Keratinocyte (primary cell): ENCODE data around the gene ING4. TPM values are rescaled to one million over a fixed set of nuclear protein-coding genes. Genes with fewer than 3 reads are reported as not detected.

ENCODE experiments used
- DNase-seq: peaks from one replicate; pipeline ENCODE4 v3.0.0-alpha.2; 2011; ENCODE audit warnings: low read depth, missing footprints, low spot score
- FAIRE-seq: peaks from 2 replicates; lab custom pipeline; 2011; peaks lifted over from hg19 to GRCh38; lab: Jason Lieb, UNC
- H2AFZ ChIP-seq: 2 replicates; pipeline ENCODE4 v1.6.0; 2012; ENCODE audit warnings: low read length, control low read depth, inconsistent platforms; ENCODE audit not compliant: control insufficient read depth
- H3K27ac ChIP-seq: 2 replicates; pipeline ENCODE4 v1.5.1; 2011; ENCODE audit warnings: low read length; ENCODE audit not compliant: control insufficient read depth, insufficient read depth
- H3K27me3 ChIP-seq: 3 replicates; pipeline ENCODE4 v1.6.0; 2011; ENCODE audit warnings: low read length; ENCODE audit not compliant: control insufficient read depth, insufficient read depth; ENCODE audit errors: extremely low read depth
- H3K36me3 ChIP-seq, 2 experiments: 2 replicates in 1 of 2; 3 replicates in 1 of 2; pipeline ENCODE4 v1.5.1; 2011; ENCODE audit warnings: low read length in 2 of 2, mild to moderate bottlenecking in 1 of 2; ENCODE audit not compliant: control insufficient read depth in 2 of 2, insufficient read depth in 2 of 2; ENCODE audit errors: extremely low read depth in 1 of 2
- H3K4me1 ChIP-seq: 3 replicates; pipeline ENCODE4 v1.5.1; 2011; ENCODE audit warnings: low read length; ENCODE audit not compliant: control insufficient read depth, insufficient read depth; ENCODE audit errors: extremely low read depth
- H3K4me2 ChIP-seq: 3 replicates; pipeline ENCODE4 v1.6.0; 2011; ENCODE audit warnings: low read depth, low read length; ENCODE audit not compliant: control insufficient read depth, insufficient read depth; ENCODE audit errors: extremely low read depth
- H3K4me3 ChIP-seq, 3 experiments: fragments of 200-600 bp in 1 of 3; sonication (generic) in 1 of 3; 2 replicates in 2 of 3; 3 replicates in 1 of 3; pipeline ENCODE4 v1.5.1; 2011 to 2016; ENCODE audit warnings: low read length in 3 of 3, mild to moderate bottlenecking in 3 of 3, control low read depth in 2 of 3, inconsistent platforms in 1 of 3, low read depth in 1 of 3, mixed read lengths in 1 of 3, mixed run types in 1 of 3, moderate library complexity in 1 of 3; ENCODE audit not compliant: control insufficient read depth in 2 of 3, insufficient read depth in 2 of 3; ENCODE audit errors: extremely low read depth in 1 of 3
- H3K79me2 ChIP-seq: 2 replicates; pipeline ENCODE4 v1.6.0; 2012; ENCODE audit warnings: low read length; ENCODE audit not compliant: control insufficient read depth, insufficient read depth
- H3K9ac ChIP-seq: 3 replicates; pipeline ENCODE4 v1.6.0; 2011; ENCODE audit warnings: low read length; ENCODE audit not compliant: control insufficient read depth, insufficient read depth; ENCODE audit errors: extremely low read depth
- H3K9me1 ChIP-seq: 3 replicates; pipeline ENCODE4 v1.6.0; 2011; ENCODE audit warnings: low read length; ENCODE audit not compliant: control insufficient read depth, insufficient read depth; ENCODE audit errors: extremely low read depth
- H3K9me3 ChIP-seq: 2 replicates; pipeline ENCODE4 v1.5.1; 2012; ENCODE audit warnings: low read depth, low read length; ENCODE audit not compliant: control insufficient read depth
- H4K20me1 ChIP-seq: 3 replicates; pipeline ENCODE4 v1.6.0; 2011; ENCODE audit warnings: low read length; ENCODE audit not compliant: control insufficient read depth, insufficient read depth; ENCODE audit errors: extremely low read depth
- EZH2 ChIP-seq: IDR thresholded peaks from one replicate; pipeline ENCODE4 v1.6.1; 2012; ENCODE audit warnings: inconsistent platforms, mild to moderate bottlenecking, low read length, moderate library complexity
- dilution Hi-C: fragments of 300-500 bp; cut with MboI; formaldehyde crosslinking; loops from one replicate; pipeline ENCODE4 v1.7.0; 2020; ENCODE audit warnings: low sequenced_read_pairs; ENCODE audit not compliant: extremely low pct_ligation_motif_present
- polyA plus RNA-seq, 5 experiments: library from polyadenylated mRNA; depleted of rRNA in 3 of 5; stranded (reverse) in 3 of 5; stranded (forward) in 1 of 5; unstranded in 1 of 5; fragments of >200 nt; gene quantifications; 1 replicate in 1 of 5; 2 replicates in 3 of 5; 3 replicates in 1 of 5; pipeline versions ENCODE4 v1.2.1 to v1.2.3, GENCODE V29; 2011 to 2012; ENCODE audit warnings: missing spikeins in 2 of 5, low read depth in 1 of 5, low replicate concordance in 1 of 5
- TF ChIP-seq, protein P1 (sequence below), 3 experiments: IDR thresholded peaks in 1 of 3; conservative IDR thresholded peaks in 1 of 3; optimal IDR thresholded peaks in 1 of 3; 2 replicates in 2 of 3; 3 replicates in 1 of 3; pipeline versions ENCODE3 to v1.5.1; 2011; ENCODE audit warnings: low read length in 3 of 3, mild to moderate bottlenecking in 3 of 3, moderate library complexity in 2 of 3, control low read depth in 1 of 3, inconsistent platforms in 1 of 3; ENCODE audit not compliant: insufficient read depth in 2 of 3; ENCODE audit errors: extremely low read depth in 1 of 3

ING4 gene
- polyA plus RNA-seq, 1 donor (not counting 4 experiments of a cell fraction or from before 2014, with no cell fraction given) = 30.4 TPM

DNA sequence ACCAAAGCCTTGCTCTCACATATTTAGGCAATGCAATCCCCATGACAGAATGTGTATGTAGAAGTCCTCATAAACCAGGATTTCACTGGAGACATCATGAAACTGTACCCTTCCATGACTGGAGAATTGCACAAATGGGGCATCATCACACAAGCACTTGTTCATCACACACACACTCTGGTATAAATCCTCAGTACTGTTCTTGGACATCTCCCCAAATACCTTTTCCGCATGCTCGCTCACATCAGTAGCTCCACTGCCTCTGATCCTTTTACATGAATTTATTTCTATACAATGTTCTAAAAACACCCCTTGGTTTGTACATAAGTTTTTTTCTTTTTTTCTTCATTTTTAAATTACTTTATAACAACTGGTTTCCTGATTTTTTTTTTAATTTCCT is 3.3 kb upstream of the ING4 start:
- dilution Hi-C loops = no loop called here
- Histone ChIP-seq H3K4me3 (no peak overlapping the region), H3K4me1 (peaks cover 10% of the 10 kb centered on the region), H3K27ac (no peak overlapping the region), H4K20me1 (no peaks in the 10 kb centered on the region), H3K36me3 (peaks cover 22 to 28% of the 10 kb centered on the region in 2 experiments), H3K4me2 (no peak overlapping the region), H3K27me3 (no peaks in the 10 kb centered on the region), H3K79me2 (peaks cover 9% of the 10 kb centered on the region), H2AFZ (no peak overlapping the region), H3K9ac (no peak overlapping the region), H3K9me1 (no peaks in the 10 kb centered on the region), H3K9me3 (no peaks in the 10 kb centered on the region)
- DNase-seq = no peak
- TF ChIP-seq EZH2 = no peak
- TF ChIP-seq, protein P1, sequence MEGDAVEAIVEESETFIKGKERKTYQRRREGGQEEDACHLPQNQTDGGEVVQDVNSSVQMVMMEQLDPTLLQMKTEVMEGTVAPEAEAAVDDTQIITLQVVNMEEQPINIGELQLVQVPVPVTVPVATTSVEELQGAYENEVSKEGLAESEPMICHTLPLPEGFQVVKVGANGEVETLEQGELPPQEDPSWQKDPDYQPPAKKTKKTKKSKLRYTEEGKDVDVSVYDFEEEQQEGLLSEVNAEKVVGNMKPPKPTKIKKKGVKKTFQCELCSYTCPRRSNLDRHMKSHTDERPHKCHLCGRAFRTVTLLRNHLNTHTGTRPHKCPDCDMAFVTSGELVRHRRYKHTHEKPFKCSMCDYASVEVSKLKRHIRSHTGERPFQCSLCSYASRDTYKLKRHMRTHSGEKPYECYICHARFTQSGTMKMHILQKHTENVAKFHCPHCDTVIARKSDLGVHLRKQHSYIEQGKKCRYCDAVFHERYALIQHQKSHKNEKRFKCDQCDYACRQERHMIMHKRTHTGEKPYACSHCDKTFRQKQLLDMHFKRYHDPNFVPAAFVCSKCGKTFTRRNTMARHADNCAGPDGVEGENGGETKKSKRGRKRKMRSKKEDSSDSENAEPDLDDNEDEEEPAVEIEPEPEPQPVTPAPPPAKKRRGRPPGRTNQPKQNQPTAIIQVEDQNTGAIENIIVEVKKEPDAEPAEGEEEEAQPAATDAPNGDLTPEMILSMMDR (optimal IDR thresholded peaks at IDR 0.05 in 1 of 3, IDR thresholded peaks at IDR 0.05 in 1 of 3, conservative IDR thresholded peaks at IDR 0.05 in 1 of 3; ENCODE audit: extremely low read depth in 1 of 3, insufficient read depth in 2 of 3, low read length in 3 of 3) = no peak
- no peak for FAIRE-seq

DNA sequence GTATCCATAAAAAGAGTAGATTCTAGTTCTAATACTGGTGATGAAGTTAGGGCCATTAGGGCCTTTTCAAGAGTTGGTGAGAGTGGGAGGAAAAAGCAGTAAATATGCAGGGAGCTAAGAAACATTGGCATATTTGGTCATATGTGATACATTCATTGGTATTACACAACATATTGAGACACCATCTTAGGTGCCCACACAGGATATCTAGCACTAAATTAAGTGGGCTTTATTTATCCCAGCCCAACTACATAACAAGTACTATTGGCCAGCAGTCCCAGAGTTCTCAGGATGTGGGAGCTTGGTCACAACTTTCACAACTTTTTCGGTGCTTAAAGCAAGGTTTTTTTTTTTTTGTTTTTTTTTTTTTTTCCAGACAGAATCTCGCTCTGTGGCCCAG is 2.0 kb upstream of the ING4 start:
- peaks cover 12 to 17% of the 10 kb centered on the region in 2 experiments for H3K36me3 ChIP-seq
- no peak overlapping the region for H3K27ac ChIP-seq
- no peak for DNase-seq
- no peak overlapping the region for H3K9ac ChIP-seq
- H3K9me1 ChIP-seq = no peaks in the 10 kb centered on the region
- dilution Hi-C loops = no loop called here
- H2AFZ ChIP-seq = no peak overlapping the region
- TF ChIP-seq EZH2 = no peak
- TF ChIP-seq, protein P1 (optimal IDR thresholded peaks at IDR 0.05 in 1 of 3, IDR thresholded peaks at IDR 0.05 in 1 of 3, conservative IDR thresholded peaks at IDR 0.05 in 1 of 3; ENCODE audit: extremely low read depth in 1 of 3, insufficient read depth in 2 of 3, low read length in 3 of 3) = no peak
- H3K4me1 ChIP-seq = peaks cover 10% of the 10 kb centered on the region
- H3K4me3 ChIP-seq = no peak overlapping the region
- H3K27me3 ChIP-seq = no peaks in the 10 kb centered on the region
- no peaks in the 10 kb centered on the region for H4K20me1 ChIP-seq
- no peak overlapping the region for H3K4me2 ChIP-seq
- H3K79me2 ChIP-seq = peaks cover 9% of the 10 kb centered on the region
- FAIRE-seq = no peak
- no peaks in the 10 kb centered on the region for H3K9me3 ChIP-seq
